Stimulated activated CD8-positive, alpha-beta memory T cell treated with anti-CD3 and anti-CD28 coated beads, Interleukin-15, amount 100 ng/mL, for 48 hours (primary cell): ENCODE results near the gene CRIM1.

Experiments used
- DNase-seq, 2 donors: peaks; one replicate each; pipeline ENCODE4 v3.0.0-alpha.2; 2020; ENCODE audit warnings: low read depth in 2 of 2

The CRIM1 gene

GRCh38 chr2:36574560-36574959 is 219.0 kb downstream of the CRIM1 start:
- no peak for DNase-seq

GRCh38 chr2:36577884-36578283 is 222.3 kb downstream of the CRIM1 start:
- DNase-seq = no peak

- no peak for DNase-seq
Measured at GRCh38 chr2:36578343-36579296, 223.0 kb downstream of the CRIM1 start.

- DNase-seq = no peak
Measured at GRCh38 chr2:36579297-36579664, 223.7 kb downstream of the CRIM1 start.

- no peak for DNase-seq
Measured at GRCh38 chr2:36582538-36582937, 227.0 kb downstream of the CRIM1 start.

GRCh38 chr2:36582951-36583350 is 227.4 kb downstream of the CRIM1 start:
- no peak for DNase-seq

GRCh38 chr2:36584148-36584794 is 228.7 kb downstream of the CRIM1 start:
- DNase-seq = no peak

GRCh38 chr2:36586672-36587071 is 231.1 kb downstream of the CRIM1 start:
- DNase-seq = no peak

- no peak for DNase-seq
Measured at GRCh38 chr2:36587101-36587500, 231.5 kb downstream of the CRIM1 start.

- no peak for DNase-seq
Measured at GRCh38 chr2:36587556-36587955, 232.0 kb downstream of the CRIM1 start.

GRCh38 chr2:36589230-36589630 is 233.7 kb downstream of the CRIM1 start:
- no peak for DNase-seq

GRCh38 chr2:36594849-36595248 is 239.3 kb downstream of the CRIM1 start:
- no peak for DNase-seq

- no peak for DNase-seq
Measured at GRCh38 chr2:36596397-36596796, 240.8 kb downstream of the CRIM1 start.

GRCh38 chr2:36597003-36597531 is 241.5 kb downstream of the CRIM1 start:
- no peak for DNase-seq

- peak; percentile 65 to 67 for DNase-seq
Measured at GRCh38 chr2:36597532-36598377, 242.2 kb downstream of the CRIM1 start, which contains the start of gene FEZ2. TSS of gene FEZ2 (minus strand) at chr2:36598168. CDS start at chr2:36598142, 26 bp downstream.
